K562 (cell line): ENCODE results near the gene FAF2. TPM values are rescaled to one million over a fixed set of nuclear protein-coding genes. Genes with fewer than 3 reads are reported as not detected.
A peak's percentile ranks its signal among the peaks of the same experiment; 100 is the strongest.

Experiments
- ATAC-seq: fragments of 200-7000 bp; cut with Tn5 transposase; 3 replicates; pipeline ENCODE4 v1.9.1; 2020; ENCODE audit warnings: moderate library complexity
- BruUV-seq: library from RNA; stranded (reverse); fragments of 400-500 nt; replicated peaks from 2 replicates; lab custom pipeline; 2021; lab: Mats Ljungman, UMichigan
- CTCF ChIA-PET: fragments of 300-600 bp; formaldehyde crosslinking; extraction: SDS; loops from one replicate; lab custom pipeline; 2021; ENCODE audit warnings: low intra/inter-chr PET ratio; lab: Yijun Ruan, JAX
- POLR2A ChIA-PET: fragments of 300-600, 350-650 bp; sonication (Branson Sonifier 250); formaldehyde crosslinking; extraction: SDS; loops from one replicate; lab custom pipeline; 2021; ENCODE audit warnings: antibody characterized with exemption, inconsistent platforms; lab: Yijun Ruan, JAX
- DNase-seq, 4 experiments: peaks; one replicate each; pipeline versions ENCODE4 v3.0.0 to v3.0.0-alpha.2; 2011 to 2018; ENCODE audit warnings: low spot score in 3 of 4, mixed read lengths in 3 of 4; ENCODE audit errors: extremely low read depth in 1 of 4
- FAIRE-seq: peaks from 2 replicates; lab custom pipeline; 2011; peaks lifted over from hg19 to GRCh38; lab: Jason Lieb, UNC
- H2AFZ ChIP-seq: 2 replicates; pipeline ENCODE4 v1.6.0; 2011; ENCODE audit warnings: low read depth, low read length, control low read depth, inconsistent platforms
- H3K27ac ChIP-seq: fragments of 200-600 bp; 3 replicates; pipeline ENCODE4 v1.8.0; 2011; ENCODE audit warnings: low read depth, mild to moderate bottlenecking, control low read depth, inconsistent platforms, low read length, moderate library complexity, mixed read lengths; ENCODE audit errors: extremely low read depth
- H3K27me3 ChIP-seq, 2 experiments: fragments of 300-600 bp in 1 of 2; 2 replicates in 1 of 2; 3 replicates in 1 of 2; pipeline versions ENCODE4 v1.6.0 to v1.8.0; 2011; ENCODE audit warnings: inconsistent platforms in 2 of 2, low read length in 2 of 2, mild to moderate bottlenecking in 1 of 2, mixed read lengths in 1 of 2, moderate library complexity in 1 of 2; ENCODE audit not compliant: control insufficient read depth in 2 of 2, insufficient read depth in 2 of 2
- H3K36me3 ChIP-seq: fragments of 300-600 bp; 3 replicates; pipeline ENCODE4 v1.8.0; 2011; ENCODE audit warnings: mild to moderate bottlenecking, low read length, inconsistent platforms; ENCODE audit not compliant: control insufficient read depth, insufficient read depth
- H3K4me1 ChIP-seq, 2 experiments: fragments of 200-600 bp in 1 of 2; replicated peaks in 1 of 2; 2 replicates in 1 of 2; 3 replicates in 1 of 2; pipeline versions ENCODE4 v1.5.1 to v1.8.0; 2011; ENCODE audit warnings: inconsistent platforms in 2 of 2, low read length in 2 of 2, mild to moderate bottlenecking in 1 of 2, mixed read lengths in 1 of 2, moderate library complexity in 1 of 2; ENCODE audit not compliant: control insufficient read depth in 2 of 2, insufficient read depth in 2 of 2
- H3K4me2 ChIP-seq: 2 replicates; pipeline ENCODE4 v1.6.1; 2011; ENCODE audit warnings: low read length, control low read depth, inconsistent platforms, mixed read lengths; ENCODE audit not compliant: insufficient read depth
- H3K4me3 ChIP-seq: fragments of 200-600 bp; sonication (generic), shearing (Covaris generic); 2 replicates; pipeline ENCODE4 v1.5.1; 2016; ENCODE audit warnings: control low read depth, inconsistent platforms
- H3K79me2 ChIP-seq: fragments of 200-600 bp; 3 replicates; pipeline ENCODE4 v1.8.0; 2011; ENCODE audit warnings: low read length, inconsistent platforms; ENCODE audit not compliant: control insufficient read depth, insufficient read depth
- H3K9ac ChIP-seq, 2 experiments: 2 replicates each; pipeline versions ENCODE4 v1.6.0 to v1.6.1; 2011; ENCODE audit warnings: low read depth in 2 of 2, low read length in 2 of 2, control low read depth in 1 of 2, inconsistent platforms in 1 of 2, mild to moderate bottlenecking in 1 of 2, mixed read lengths in 1 of 2; ENCODE audit not compliant: insufficient read depth in 1 of 2
- H3K9me1 ChIP-seq: one replicate; pipeline ENCODE4 v1.6.0; 2011; ENCODE audit warnings: inconsistent platforms, mild to moderate bottlenecking, low read length, moderate library complexity; ENCODE audit not compliant: control insufficient read depth, insufficient read depth
- H3K9me3 ChIP-seq: replicated peaks from 2 replicates; pipeline ENCODE4 v1.5.1; 2011; ENCODE audit warnings: low read depth, low read length, inconsistent platforms; ENCODE audit not compliant: control insufficient read depth, insufficient read depth
- H4K20me1 ChIP-seq: replicated peaks from 2 replicates; pipeline ENCODE4 v1.6.1; 2011; ENCODE audit warnings: low read length, inconsistent platforms, mixed read lengths; ENCODE audit not compliant: control insufficient read depth, insufficient read depth
- CTCF ChIP-seq, 3 experiments: IDR thresholded peaks in 2 of 3; conservative IDR thresholded peaks in 1 of 3; 2 replicates each; pipeline ENCODE4 v1.5.1; 2011 to 2012; ENCODE audit warnings: low read length in 3 of 3, mild to moderate bottlenecking in 3 of 3, control low read depth in 2 of 3, improper control_type of control experiment in 1 of 3, inconsistent platforms in 1 of 3, low read depth in 1 of 3, mixed read lengths in 1 of 3, moderate library complexity in 1 of 3; ENCODE audit not compliant: insufficient read depth in 2 of 3
- NRF1 ChIP-seq, 2 experiments: fragments of 450-650 bp; IDR thresholded peaks in 1 of 2; conservative IDR thresholded peaks in 1 of 2; 2 replicates each; pipeline ENCODE4 v1.6.1; 2014; ENCODE audit warnings: mild to moderate bottlenecking in 2 of 2
- RAD21 ChIP-seq, 2 experiments: fragments of 250-450 bp in 1 of 2; fragments of 450-650 bp in 1 of 2; sonication (Bioruptor Pico) in 1 of 2; formaldehyde crosslinking in 1 of 2; IDR thresholded peaks in 1 of 2; conservative IDR thresholded peaks in 1 of 2; 2 replicates each; pipeline versions ENCODE4 v1.4.0 to v1.8.0; 2020 to 2022; ENCODE audit warnings: mild to moderate bottlenecking in 2 of 2, moderate library complexity in 1 of 2
- RBM25 ChIP-seq: fragments of 200-400 bp; formaldehyde crosslinking; IDR thresholded peaks from 2 replicates; pipeline ENCODE4 v1.6.1; 2018; ENCODE audit warnings: low read length, low read depth, moderate library complexity; ENCODE audit not compliant: severe bottlenecking
- REST ChIP-seq, 2 experiments: fragments of 450-650 bp; formaldehyde crosslinking in 1 of 2; IDR thresholded peaks; 2 replicates each; pipeline versions ENCODE4 v1.4.0 to v1.6.1; 2014 to 2020; ENCODE audit warnings: mild to moderate bottlenecking in 2 of 2, borderline replicate concordance in 1 of 2, low read depth in 1 of 2
- SMC3 ChIP-seq: conservative IDR thresholded peaks from 2 replicates; pipeline ENCODE4 v1.6.1; 2011; ENCODE audit warnings: low read depth, low read length, improper control_type of control experiment; ENCODE audit not compliant: insufficient read depth
- SRF ChIP-seq, 2 experiments: fragments of 250-450, 450-650 bp in 1 of 2; sonication (Bioruptor Pico) in 1 of 2; sonication (generic) in 1 of 2; formaldehyde crosslinking; IDR thresholded peaks; 2 replicates each; pipeline versions ENCODE4 v1.5.0 to v1.5.1; 2020 to 2022; ENCODE audit warnings: mild to moderate bottlenecking in 1 of 2, missing genetic modification reagents in 1 of 2
- ZNF384 ChIP-seq: IDR thresholded peaks from 2 replicates; pipeline ENCODE4 v1.6.1; 2012; ENCODE audit warnings: low read depth, low read length, improper control_type of control experiment
- ZNF431 ChIP-seq: sonication (generic); formaldehyde crosslinking; IDR thresholded peaks from 2 replicates; pipeline ENCODE4 v1.8.0; 2022; ENCODE audit warnings: mild to moderate bottlenecking, missing genetic modification reagents
- WGBS: fragments of 100-300 bp; shearing (Covaris generic); methylation state at CpG from one replicate; pipeline ENCODE4 v1.1.6; 2016; ENCODE audit warnings: low coverage, mixed read lengths; ENCODE audit not compliant: insufficient coverage; ENCODE audit errors: missing lambda C conversion rate; 5-methylcytosine and 5-hydroxymethylcytosine counted together
- in situ Hi-C: fragments of 300-500 bp; cut with MboI; formaldehyde crosslinking; loops from 4 replicates; pipeline ENCODE4 v1.15.0; 2018; ENCODE audit warnings: inconsistent platforms, mixed read lengths
- intact Hi-C: fragments of 100-400 bp; cut with micrococcal nuclease; formaldehyde crosslinking; loops from 2 replicates; pipeline ENCODE4 v1.14.2; 2022
- polyA plus RNA-seq, 8 experiments: library from polyadenylated mRNA; depleted of rRNA in 4 of 8; stranded (reverse) in 5 of 8; unstranded in 3 of 8; fragments of >200 nt; fragmentation: Nextera tagmentation in 2 of 8; fragmentation: Illumina TruSeq in 1 of 8; extraction: Ambion mirVana in 2 of 8; extraction: Trizol in 1 of 8; gene quantifications; 2 replicates each; pipeline versions ENCODE4 v1.2.1 to v1.2.3, GENCODE V29; 2011 to 2014; ENCODE audit warnings: inconsistent platforms in 1 of 8, missing spikeins in 1 of 8
- total RNA-seq, 7 experiments: library from RNA; depleted of rRNA in 6 of 7; stranded (reverse); fragments of >200 nt in 6 of 7; fragmentation: Illumina TruSeq in 2 of 7; extraction: Trizol in 2 of 7; gene quantifications; 2 replicates each; pipeline versions ENCODE4 v1.2.1 to v1.2.3, GENCODE V29; 2011 to 2021; ENCODE audit warnings: low replicate concordance in 1 of 7

Gene FAF2
- total and polyA plus RNA-seq, 9 of the 15 experiments (the other 6 are each of a cell fraction or from before 2014, with no cell fraction given) = 25.0 to 44.6 (median 36.1) TPM

- no peaks in the 10 kb centered on the region for H3K9me3 ChIP-seq
- no peaks in the 10 kb centered on the region for H3K36me3 ChIP-seq
- H3K27me3 ChIP-seq = no peaks in the 10 kb centered on the region
- POLR2A ChIA-PET = interaction anchor here (1.1 to 2.1 kb wide), 3 partner anchors 9 to 18 kb away, joined by 3 to 5 read pairs (median 3); partner anchors contain the start of gene FAF2
- DNase-seq (peak in 2 of 4 experiments; percentile 37 to 70), FAIRE-seq (peak; percentile 69), ATAC-seq (peak; percentile 99)
- in situ Hi-C loops (no loop called here), intact Hi-C loops (no loop called here)
- peak; percentile 60 for TF ChIP-seq ZNF384
- TF ChIP-seq REST (IDR thresholded peaks at IDR 0.05; ENCODE audit: borderline replicate concordance) = peak; percentile 29; the same call in 1 of the 2 replicates
- no peak for TF ChIP-seq REST (CRISPR knock-in tag; IDR thresholded peaks at IDR 0.05; ENCODE audit: low read depth)
- TF ChIP-seq CTCF (IDR thresholded peaks at IDR 0.05 in 2 of 3, conservative IDR thresholded peaks at IDR 0.05 in 1 of 3; ENCODE audit: insufficient read depth in 2 of 3, low read depth in 1 of 3, low read length in 3 of 3) = peak; percentile 37 to 58 (median 54); a peak in 5 of 6 replicates
- peak in 1 of 2 experiments; percentile 39; a peak in 1 of 4 replicates for TF ChIP-seq RAD21 (CRISPR knock-in tag; conservative IDR thresholded peaks at IDR 0.05 in 1 of 2, IDR thresholded peaks at IDR 0.05 in 1 of 2)
- peak in 1 of 2 experiments; percentile 37; a peak in 1 of 4 replicates for TF ChIP-seq SRF (CRISPR knock-in tag; IDR thresholded peaks at IDR 0.05)
- TF ChIP-seq ZNF431 (CRISPR knock-in tag) = no peak
- peak; percentile 22; the same call in 1 of the 2 replicates for TF ChIP-seq SMC3
- peak in 1 of 2 experiments; percentile 18; a peak in 1 of 4 replicates for TF ChIP-seq NRF1 (conservative IDR thresholded peaks at IDR 0.05 in 1 of 2, IDR thresholded peaks at IDR 0.05 in 1 of 2)
- no peak for TF ChIP-seq RBM25
- H3K9ac ChIP-seq = 0 out of 4 replicates have a peak overlapping the region, but pooled peaks of 1 of the 2 experiments have one; percentile 67
- peak overlapping the region; percentile 6; the same call in 1 of the 3 replicates for H3K27ac ChIP-seq
- CTCF ChIA-PET = no interaction called here
- no peak overlapping the region for H3K4me2 ChIP-seq
- no TSS peak for BruUV-seq
- no peaks in the 10 kb centered on the region for H3K79me2 ChIP-seq
- H3K4me3 ChIP-seq = no peak overlapping the region
- WGBS = 24% methylated on average over 4 of the region's 4 CpGs
- H4K20me1 ChIP-seq = no peaks in the 10 kb centered on the region
- H3K4me1 ChIP-seq = no peaks in the 10 kb centered on the region; a peak in 1 of 5 replicates
- peak overlapping the region; percentile 70 for H2AFZ ChIP-seq
- H3K9me1 ChIP-seq = no peaks in the 10 kb centered on the region
These were observed 18.2 kb upstream of the FAF2 start for GRCh38 chr5:176429972-176430371.
